Neutrophil (primary cell): ENCODE results near the gene GPT2.
A peak's percentile ranks its signal among the peaks of the same experiment; 100 is the strongest.

Experiments used
- H3K27ac ChIP-seq: fragments of 200-600 bp; sonication (generic); 2 replicates; pipeline ENCODE4 v1.5.1; 2016; ENCODE audit warnings: mild to moderate bottlenecking, moderate library complexity
- H3K27me3 ChIP-seq: fragments of 200-600 bp; sonication (generic); 2 replicates; pipeline ENCODE4 v1.6.0; 2016; ENCODE audit warnings: mild to moderate bottlenecking
- H3K36me3 ChIP-seq: fragments of 200-600 bp; sonication (generic); 2 replicates; pipeline ENCODE4 v1.5.1; 2017
- H3K4me1 ChIP-seq, 2 experiments: fragments of 200-600 bp in 1 of 2; sonication (generic) in 1 of 2; 1 replicate in 1 of 2; 2 replicates in 1 of 2; pipeline versions ENCODE4 v1.5.1 to v1.6.1; 2013 to 2016; ENCODE audit warnings: low read depth in 1 of 2, low read length in 1 of 2, mild to moderate bottlenecking in 1 of 2, moderate library complexity in 1 of 2; ENCODE audit not compliant: control insufficient read depth in 1 of 2, insufficient read depth in 1 of 2
- H3K4me3 ChIP-seq, 2 experiments: fragments of 200-600 bp in 1 of 2; sonication (generic) in 1 of 2; 1 replicate in 1 of 2; 2 replicates in 1 of 2; pipeline ENCODE4 v1.5.1; 2013 to 2016; ENCODE audit warnings: low read depth in 1 of 2, low read length in 1 of 2, mild to moderate bottlenecking in 1 of 2, moderate library complexity in 1 of 2
- H3K9me3 ChIP-seq: fragments of 200-600 bp; sonication (generic); 2 replicates; pipeline ENCODE4 v1.5.1; 2016
- TF ChIP-seq, protein P1 (sequence below): fragments of 200-600 bp; sonication (generic); IDR thresholded peaks from 2 replicates; pipeline ENCODE4 v1.5.1; 2016; ENCODE audit warnings: antibody characterized with exemption

GPT2 gene

DNA sequence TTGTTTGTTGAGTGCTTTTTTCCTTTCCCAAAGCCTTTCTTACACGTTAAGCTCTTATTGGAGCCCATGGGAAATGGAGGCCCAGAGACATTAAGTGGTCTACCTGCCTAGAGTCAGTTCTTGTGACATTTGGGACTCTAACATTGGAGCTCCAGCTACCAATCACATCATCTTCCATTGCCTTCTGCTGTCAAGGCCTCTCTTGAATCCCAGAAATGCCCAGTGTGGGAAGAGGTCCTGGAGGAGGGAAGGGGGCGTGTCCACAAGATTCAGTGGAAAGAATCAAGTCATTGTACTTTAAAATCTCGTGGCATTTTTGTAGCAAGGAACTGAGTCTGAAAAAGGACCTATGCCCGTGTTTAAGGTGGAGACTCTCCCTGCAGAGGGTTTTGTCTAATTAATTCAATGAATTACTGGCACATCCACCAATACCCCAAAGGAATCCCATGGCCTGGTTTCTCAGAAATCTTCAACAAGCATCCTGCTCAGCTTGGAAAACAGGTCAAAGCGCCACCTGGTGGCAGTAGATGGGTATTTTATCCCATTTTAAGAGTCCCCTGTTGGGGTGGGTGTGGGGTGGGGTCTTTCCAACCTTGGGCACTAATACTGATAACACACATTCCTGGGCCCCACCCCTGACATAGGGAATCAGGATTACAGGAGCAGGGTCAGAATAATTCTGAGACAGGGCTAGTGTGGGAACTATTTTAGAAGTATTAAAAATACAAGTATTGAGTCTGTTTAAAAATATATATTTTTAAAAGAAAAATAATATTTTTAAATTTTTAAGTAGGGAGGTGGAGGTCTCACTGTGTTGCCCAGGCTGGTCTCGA lies 24.6 kb downstream of the GPT2 start:
- Histone ChIP-seq H3K4me3 (no peak overlapping the region), H3K4me1 (no peaks in the 10 kb centered on the region), H3K36me3 (no peaks in the 10 kb centered on the region), H3K27ac (no peak overlapping the region), H3K27me3 (no peaks in the 10 kb centered on the region), H3K9me3 (no peaks in the 10 kb centered on the region)
- TF ChIP-seq, protein P1, sequence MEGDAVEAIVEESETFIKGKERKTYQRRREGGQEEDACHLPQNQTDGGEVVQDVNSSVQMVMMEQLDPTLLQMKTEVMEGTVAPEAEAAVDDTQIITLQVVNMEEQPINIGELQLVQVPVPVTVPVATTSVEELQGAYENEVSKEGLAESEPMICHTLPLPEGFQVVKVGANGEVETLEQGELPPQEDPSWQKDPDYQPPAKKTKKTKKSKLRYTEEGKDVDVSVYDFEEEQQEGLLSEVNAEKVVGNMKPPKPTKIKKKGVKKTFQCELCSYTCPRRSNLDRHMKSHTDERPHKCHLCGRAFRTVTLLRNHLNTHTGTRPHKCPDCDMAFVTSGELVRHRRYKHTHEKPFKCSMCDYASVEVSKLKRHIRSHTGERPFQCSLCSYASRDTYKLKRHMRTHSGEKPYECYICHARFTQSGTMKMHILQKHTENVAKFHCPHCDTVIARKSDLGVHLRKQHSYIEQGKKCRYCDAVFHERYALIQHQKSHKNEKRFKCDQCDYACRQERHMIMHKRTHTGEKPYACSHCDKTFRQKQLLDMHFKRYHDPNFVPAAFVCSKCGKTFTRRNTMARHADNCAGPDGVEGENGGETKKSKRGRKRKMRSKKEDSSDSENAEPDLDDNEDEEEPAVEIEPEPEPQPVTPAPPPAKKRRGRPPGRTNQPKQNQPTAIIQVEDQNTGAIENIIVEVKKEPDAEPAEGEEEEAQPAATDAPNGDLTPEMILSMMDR = peak; percentile 89

DNA sequence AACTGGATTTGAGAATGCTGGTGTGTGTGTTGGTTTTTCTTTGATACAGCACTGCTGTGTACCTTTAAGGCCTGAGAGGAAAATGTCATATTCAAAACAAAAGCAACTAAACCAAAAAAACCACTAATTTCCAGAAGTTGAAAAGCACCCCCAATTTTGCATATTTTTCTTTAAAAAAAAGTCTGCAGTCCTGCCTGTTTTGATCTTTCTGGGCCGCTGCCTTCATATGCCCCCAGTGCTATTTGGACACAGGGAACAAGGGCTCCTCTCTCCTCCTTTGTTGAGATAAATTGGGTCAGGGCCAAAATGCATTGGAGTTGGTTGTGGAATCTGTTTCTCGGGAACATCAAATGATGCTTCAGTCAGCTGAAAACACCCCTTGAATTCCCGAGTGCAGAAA lies 26.9 kb downstream of the GPT2 start:
- Histone ChIP-seq H3K4me3 (no peak overlapping the region), H3K27me3 (no peaks in the 10 kb centered on the region), H3K9me3 (no peaks in the 10 kb centered on the region), H3K4me1 (no peaks in the 10 kb centered on the region), H3K27ac (no peak overlapping the region), H3K36me3 (no peaks in the 10 kb centered on the region)
- TF ChIP-seq, protein P1 = no peak

DNA sequence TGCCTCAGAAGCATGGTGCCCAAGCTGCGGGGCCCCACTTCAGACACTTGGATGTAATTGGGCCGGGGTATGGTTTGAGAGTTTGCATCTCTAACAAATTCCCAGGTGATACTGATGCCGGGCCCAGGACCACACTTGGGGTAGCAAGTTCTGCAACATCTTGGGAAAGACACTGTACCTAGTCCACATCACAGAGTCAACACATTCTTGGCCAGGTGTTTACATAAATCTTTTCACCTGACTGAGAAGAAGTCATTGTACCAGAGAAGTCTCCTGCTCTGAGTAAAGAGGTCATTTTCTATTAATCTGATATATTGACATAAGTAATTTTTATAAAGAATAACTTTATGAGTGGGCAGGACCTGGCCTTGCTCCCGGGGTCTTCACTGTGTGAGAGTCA lies 27.5 kb downstream of the GPT2 start:
- TF ChIP-seq, protein P1 = no peak
- no peaks in the 10 kb centered on the region for H3K4me1 ChIP-seq
- no peaks in the 10 kb centered on the region for H3K9me3 ChIP-seq
- H3K27ac ChIP-seq = no peak overlapping the region
- H3K36me3 ChIP-seq = no peaks in the 10 kb centered on the region
- H3K27me3 ChIP-seq = no peaks in the 10 kb centered on the region
- no peak overlapping the region for H3K4me3 ChIP-seq

DNA sequence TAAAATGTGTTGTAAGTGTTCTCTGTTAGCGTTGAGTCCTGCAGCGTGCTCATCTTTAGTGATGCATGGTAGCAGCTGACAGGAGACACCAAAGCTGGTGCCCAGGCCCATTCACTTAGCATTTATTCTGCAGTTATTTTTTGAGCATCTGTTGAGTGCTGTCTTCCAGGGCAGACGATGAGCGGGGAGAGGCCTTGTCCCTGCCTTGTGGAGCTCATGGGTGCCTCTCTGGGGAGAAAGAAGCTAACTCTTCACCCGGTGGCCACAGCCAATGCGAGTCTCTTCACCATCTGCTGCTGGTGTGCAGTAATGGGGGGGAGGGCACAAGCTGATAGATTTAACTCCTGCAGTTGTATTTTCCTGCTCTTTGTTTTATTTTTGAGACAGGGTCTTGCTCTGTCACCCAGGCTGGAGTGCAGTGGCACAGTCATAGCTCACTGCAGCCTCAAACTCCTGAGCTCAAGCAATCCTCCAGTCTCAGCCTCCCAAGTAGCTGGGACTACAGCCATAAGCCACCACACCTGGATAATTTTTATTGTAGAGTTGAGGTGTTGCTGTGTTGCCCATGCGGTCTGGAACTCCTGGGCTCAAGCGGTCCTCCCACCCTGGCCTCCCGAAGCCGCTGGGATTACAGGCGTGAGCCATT lies 30.5 kb downstream of the GPT2 start:
- TF ChIP-seq, protein P1 = no peak
- no peak overlapping the region for H3K27ac ChIP-seq
- no peaks in the 10 kb centered on the region for H3K27me3 ChIP-seq
- no peaks in the 10 kb centered on the region for H3K36me3 ChIP-seq
- H3K4me3 ChIP-seq = no peak overlapping the region
- no peaks in the 10 kb centered on the region for H3K9me3 ChIP-seq
- H3K4me1 ChIP-seq = no peaks in the 10 kb centered on the region

DNA sequence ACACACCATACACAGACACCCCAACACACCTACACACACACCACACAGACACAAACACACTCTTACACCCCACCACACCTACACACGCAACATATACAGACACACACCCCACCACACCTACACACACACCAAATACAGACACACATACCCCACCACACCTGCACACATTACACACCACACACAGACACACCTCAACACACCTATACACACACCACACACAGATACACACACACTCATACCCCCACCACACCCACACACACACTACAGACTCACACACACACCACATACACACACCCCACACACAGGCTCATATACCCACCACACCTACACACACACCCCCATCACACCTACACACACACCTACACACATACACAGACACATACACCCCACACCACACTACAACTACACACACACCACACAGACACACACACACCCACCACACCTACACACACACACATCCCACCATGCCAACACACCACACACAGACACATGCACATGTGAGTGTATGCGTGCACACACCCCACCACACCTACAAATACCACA lies 31.4 kb downstream of the GPT2 start:
- H3K27me3 ChIP-seq = no peaks in the 10 kb centered on the region
- no peak overlapping the region for H3K27ac ChIP-seq
- H3K4me3 ChIP-seq = no peak overlapping the region
- TF ChIP-seq, protein P1 = no peak
- no peaks in the 10 kb centered on the region for H3K36me3 ChIP-seq
- H3K4me1 ChIP-seq = no peaks in the 10 kb centered on the region
- no peaks in the 10 kb centered on the region for H3K9me3 ChIP-seq
